Measurements from ENCODE around the gene DDX10.
"Not testable (repeated sequence)": the region's sequence is repeated elsewhere in the genome, so short reads cannot be mapped to it uniquely, and the experiment has no call there.

DDX10 gene

DNA sequence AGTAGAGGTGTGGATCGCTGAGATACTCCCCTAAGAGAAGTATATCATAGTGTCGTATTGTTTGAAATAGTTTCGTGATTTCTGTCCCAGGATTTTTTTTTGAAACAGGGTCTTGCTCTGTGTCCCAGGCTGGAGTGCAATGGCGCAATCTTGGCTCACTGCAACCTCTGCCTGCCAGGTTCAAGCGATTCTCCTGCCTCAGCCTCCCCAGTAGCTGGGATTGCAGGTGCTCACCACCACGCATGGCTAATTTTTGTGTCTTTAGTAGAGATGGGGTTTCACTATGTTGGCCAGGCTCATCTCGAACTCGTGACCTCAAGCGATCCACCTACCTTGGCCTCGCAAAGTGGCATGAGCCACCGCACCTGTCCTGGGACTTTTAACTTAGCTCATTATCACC is 159.1 kb downstream of the DDX10 start:
- DNase-seq (ENCODE audit: low read depth), result not testable (repeated sequence)

DNA sequence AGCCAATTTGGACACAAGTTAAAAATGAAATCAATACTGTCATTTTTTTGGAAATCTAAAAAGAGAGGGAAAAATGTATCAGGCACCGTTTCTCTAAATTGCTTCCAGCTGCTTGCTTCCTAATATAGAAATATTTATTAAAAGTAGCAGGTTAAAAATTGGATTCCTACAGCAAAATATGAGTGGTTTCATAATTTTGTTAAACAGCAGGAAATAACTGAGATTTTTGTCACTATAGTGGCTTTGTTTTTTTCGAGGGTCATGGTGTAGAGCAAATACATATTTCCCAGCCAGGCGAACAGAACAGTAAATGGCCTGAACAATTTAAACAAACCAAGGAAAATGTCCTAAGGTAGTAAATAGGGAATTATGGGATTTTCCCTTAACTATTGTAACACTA is 159.7 kb downstream of the DDX10 start:
- no peak for DNase-seq (ENCODE audit: low read depth)

DNA sequence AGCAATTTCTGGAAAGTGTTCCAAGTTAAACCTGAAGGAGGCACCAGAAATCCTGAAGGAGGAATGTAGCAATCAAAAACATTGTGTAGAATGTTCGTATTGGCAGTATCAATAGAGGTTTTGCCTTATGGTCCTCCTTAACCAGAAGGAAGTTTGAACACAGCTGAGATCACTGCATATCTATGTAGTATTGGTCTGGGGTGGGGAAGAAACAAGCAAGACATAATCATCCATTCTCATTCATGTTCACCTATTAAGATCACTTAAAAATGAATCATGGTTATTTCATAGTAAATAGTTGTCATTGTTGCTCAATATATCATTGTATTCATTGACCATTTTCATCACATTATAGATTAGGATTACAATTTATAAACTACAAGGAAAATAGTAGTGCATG is 160.5 kb downstream of the DDX10 start:
- no peak for DNase-seq (ENCODE audit: low read depth)

DNA sequence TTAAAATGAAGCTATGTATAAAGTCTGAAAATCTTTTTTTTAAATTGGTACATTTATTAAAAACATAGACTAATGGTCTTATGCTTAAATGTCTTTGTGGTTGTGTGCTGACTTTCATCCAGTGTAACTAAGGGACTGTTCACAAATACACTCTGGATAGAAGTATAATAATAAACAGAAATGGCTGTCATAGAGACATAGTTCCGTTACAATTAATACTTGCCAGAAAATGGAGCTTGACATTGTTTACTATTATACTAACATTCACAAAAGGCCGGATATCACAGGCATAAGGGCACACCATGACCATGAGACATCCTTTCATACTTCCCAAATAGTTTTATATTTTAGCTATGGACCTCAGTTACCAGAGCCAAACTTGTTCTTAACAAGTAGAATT is 161.3 kb downstream of the DDX10 start:
- DNase-seq (ENCODE audit: low read depth), result no peak

DNA sequence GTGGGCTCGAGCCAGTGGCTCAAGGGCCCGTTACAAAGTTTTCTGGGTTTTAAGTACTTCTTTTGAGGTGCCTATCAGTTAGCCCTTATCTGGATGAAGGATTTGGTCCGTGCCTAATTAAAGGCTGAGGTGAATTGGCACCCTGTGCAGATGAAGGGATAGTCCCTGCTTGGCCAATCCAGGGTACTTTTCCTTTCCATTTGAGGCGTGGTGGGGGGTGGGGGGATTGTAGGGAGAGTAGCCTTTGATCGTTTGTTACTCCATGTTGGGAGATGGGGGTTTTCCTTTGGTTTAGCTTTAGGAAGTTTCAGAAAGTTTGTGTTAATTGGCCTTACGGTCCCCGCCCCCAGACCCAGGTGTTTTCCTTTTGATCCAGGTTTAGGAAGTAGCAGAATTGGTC is 170.8 kb downstream of the DDX10 start:
- DNase-seq (ENCODE audit: low read depth), result no peak

DNA sequence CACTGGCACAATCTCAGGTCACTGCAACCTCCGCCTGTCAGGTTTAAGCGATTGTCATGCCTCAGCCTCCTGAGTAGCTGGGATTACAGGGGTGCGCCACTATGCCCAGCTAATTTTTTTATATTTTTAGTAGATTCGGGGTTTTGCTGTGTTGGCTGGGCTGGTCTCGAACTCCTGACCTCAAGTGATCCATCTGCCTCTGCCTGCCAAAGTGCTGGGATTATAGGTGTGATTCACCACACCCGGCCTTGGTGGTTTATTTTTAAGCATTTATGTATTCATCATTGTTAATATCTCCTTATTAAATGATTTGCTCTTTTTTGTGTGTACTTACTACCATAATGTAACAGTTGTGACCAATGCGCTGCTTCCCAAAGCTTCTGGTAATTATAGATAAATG is 171.7 kb downstream of the DDX10 start:
- DNase-seq (ENCODE audit: low read depth), result no peak

DNA sequence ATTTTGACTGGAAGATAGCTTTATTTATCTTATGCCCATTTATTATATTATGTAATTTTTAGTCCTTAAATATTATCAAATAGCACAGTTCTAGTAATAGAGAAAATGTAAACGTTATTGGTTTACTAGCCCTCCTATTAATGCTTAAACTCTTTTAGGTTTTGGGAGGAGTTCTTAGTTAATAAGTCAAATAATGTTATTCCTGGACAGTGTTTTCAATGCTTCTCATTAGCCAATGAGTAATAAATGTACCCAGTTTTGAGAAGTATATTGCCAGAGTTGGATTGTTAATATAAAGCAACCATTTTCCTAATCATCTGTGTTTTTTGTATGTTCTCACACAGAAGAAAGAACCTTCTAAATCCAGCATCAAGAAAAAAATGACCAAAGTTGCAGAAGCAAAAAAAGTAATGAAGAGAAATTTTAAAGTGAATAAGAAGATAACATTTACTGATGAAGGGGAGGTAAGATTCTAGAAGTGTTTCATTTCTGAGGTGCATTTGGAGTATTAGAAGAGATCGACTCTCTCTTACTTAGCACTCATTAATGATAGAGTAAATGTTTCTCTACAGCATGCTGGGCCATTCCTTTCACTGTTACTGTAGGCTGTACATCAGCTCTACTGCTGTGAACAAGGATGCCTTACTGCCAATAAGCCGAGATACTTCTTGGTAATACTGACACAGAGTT is 173.4 kb downstream of the DDX10 start:
- no peak for DNase-seq (ENCODE audit: low read depth)

DNA sequence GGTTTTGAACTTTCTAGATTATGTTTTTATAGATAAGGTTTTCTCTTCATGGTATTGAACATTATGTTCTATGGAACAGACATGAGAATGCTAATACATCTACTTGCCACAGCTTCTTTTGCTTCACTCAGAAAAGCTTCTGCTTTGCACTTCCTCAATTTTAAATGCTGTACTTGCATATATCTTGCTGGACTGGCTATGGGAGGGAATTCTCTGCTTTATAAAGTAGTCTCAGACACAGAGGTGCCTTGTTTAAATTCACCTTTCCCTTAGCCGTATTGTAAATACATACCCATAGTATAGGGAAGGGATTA is 173.9 kb downstream of the DDX10 start:
- DNase-seq (ENCODE audit: low read depth), result no peak

DNA sequence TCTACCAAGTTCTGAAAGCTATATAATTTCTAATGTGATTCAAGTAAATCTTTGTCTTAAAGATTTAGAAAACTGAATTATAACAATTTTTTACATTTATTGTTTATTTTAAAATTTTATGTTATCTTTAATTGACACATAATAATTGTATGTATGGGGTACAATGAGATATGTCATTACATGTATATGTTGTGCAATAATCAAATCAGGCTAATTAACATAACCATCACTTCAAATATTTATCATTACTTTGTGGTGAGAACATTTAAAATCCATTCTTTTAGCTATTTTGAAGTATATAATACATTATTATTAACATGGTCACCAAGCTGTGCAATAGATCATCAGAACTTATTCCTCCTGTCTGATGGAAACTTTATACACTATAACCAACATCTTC is 181.1 kb downstream of the DDX10 start:
- DNase-seq (ENCODE audit: low read depth), result no peak

DNA sequence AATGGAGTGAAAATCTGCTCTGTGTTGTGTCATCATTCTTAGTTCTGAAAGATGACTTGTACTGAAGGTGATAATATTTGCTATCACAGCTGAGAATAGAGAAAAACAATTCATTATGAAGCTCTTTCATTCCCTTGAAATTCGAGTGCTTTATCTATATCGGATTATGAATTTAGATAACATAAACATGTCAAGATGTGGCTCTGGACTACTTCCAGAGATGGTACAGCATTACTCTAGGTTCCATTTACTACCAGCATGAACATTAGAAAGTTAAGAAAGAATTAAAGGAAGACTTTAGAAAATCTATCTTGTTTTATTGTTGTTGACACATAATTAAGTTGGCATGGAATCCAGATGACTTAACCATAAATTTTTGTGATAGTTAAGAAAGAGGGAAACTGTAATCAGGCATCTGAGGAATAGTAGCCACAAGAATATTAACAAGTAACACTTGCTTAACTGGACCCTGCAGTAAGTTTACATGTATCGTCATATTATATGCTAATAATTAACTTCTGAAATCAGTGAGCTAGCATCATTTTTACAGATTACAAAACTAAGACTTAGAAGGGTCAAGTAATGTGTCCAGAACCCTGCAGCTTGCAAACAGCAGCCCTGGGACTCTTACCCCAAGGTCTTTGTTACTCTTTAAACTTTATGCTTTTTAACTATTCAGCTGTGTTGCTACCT is 182.6 kb downstream of the DDX10 start:
- DNase-seq (ENCODE audit: low read depth), result no peak

DNA sequence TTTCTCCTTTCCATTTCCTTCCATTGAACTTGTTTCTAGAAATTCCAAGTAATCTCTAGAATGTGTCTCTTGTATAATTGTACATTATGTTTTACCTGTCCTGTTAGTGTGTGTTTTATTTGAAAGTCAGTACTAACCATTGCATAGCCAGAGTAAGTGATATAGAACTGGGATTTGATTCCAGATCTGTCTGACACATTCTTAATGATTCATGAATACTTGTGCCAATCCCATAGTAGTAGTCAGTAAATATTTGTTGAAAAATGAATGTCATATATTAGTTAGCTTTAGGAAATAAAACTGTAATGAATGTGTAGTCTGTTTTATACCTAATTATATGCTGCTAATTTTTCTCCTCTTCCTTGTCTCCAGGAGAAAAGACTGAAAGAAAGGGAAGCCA is 186.9 kb downstream of the DDX10 start:
- no peak for DNase-seq (ENCODE audit: low read depth)

DNA sequence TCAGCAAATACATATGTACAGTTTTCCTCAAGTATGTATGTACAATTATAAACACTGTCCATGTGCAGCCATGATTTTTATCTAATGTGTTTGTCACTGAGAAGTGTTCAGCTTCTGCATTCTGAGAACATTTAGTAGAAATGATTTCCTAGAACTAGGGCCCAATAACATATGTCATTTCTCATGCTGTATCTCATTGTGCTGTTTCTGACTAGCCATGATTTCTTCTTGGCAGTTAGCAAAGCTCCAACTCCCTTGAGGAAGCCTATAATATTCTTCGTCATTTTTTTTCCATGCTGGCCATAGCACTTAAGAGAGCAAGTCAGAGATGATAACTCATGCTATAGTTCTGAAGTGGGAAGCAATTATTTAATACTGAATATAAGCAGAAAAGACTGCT is 187.8 kb downstream of the DDX10 start:
- no peak for DNase-seq (ENCODE audit: low read depth)

DNA sequence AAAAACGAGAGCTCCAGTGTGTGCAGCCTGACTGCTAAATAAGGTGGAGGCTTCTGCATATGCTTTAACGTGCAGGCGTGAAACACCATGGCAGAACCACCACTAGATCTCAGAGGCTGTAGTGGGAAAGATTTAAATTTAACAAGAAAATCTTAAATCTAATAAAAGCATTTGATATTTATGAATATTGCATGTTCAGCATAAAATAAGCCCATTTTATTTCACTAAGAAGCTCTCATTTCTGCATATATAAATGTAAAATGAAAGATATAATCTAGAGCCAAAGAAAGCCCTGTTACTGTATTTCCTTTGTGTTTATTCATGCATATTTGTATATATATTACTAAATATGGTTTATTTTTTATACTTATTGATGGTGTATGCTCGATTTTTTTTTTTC is 188.3 kb downstream of the DDX10 start:
- DNase-seq (ENCODE audit: low read depth), result no peak

DNA sequence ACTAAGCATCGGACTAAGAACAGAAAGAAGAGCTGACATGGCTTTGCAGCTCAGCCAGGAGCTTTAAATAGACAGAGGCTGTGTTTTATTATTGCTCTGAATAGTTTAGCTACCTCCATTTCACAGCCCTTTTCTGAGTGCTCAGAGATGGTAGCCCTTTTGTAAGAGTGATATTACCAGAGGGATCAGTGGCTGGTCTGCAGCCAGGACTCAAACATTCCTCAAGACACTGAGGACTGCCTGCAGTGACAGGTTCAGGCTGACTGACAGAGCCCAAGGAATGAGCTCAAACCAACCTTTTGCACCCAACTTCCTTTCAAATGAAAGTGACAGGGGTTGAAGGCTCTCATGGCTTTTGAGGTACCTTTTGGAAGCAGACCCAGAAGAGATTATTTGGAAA is 189.0 kb downstream of the DDX10 start:
- DNase-seq (ENCODE audit: low read depth), result no peak

DNA sequence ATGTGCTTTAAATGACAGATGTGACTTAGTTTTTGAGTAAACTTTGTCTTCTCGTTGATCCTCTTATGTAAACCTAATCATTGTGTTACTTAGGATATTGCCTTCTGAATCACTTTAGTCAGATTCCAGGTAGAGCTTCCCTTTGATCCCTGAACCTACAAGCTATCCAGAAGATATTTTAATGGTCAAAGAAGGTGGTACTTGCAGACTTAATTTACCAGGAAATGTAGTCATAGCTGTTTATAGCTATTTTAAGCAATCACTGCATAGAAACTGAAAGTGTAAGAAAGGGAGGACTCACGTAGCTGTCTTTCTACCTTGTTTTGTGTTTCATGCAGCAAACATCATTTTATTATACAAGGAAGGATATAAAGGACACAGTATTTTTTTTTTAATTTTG is 189.5 kb downstream of the DDX10 start:
- DNase-seq (ENCODE audit: low read depth), result no peak

DNA sequence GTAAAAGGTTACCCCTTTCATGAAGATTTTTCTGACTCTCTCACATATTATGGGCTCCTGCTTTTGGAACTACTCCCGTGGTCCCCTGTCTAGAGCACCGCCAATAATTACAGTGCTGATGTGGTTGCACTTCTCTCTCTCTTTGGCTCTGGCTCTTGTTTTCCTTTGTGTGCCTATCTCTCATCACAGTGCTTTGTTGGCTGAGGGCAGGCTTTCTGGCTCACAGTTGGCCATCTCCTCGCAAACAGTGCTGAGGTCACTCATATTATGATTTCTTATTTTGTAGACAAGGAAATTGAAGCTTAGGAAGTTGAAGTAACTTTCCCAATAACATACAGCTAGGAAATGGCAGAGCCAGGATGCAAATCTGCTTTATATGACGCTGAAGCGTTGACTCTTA is 192.5 kb downstream of the DDX10 start:
- DNase-seq (ENCODE audit: low read depth), result no peak

DNA sequence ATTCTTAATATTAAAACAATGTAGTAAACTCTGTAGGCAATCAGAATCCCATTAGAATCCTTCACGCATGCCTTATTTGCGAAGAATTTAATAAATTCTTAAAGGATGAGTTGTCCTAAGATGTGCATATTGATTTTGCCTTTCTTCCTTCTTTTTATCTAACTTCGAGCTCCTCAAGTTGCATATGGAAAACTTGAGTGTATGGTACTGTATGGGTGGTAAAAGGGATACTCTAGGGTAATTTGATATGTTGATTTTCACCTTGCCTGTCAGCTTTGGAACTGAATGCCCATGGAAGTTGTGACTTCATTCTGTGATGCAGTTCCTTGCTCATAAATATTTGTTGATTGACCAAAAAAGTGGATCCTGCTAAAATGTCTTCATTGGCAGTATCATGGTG is 193.8 kb downstream of the DDX10 start:
- no peak for DNase-seq (ENCODE audit: low read depth)

DNA sequence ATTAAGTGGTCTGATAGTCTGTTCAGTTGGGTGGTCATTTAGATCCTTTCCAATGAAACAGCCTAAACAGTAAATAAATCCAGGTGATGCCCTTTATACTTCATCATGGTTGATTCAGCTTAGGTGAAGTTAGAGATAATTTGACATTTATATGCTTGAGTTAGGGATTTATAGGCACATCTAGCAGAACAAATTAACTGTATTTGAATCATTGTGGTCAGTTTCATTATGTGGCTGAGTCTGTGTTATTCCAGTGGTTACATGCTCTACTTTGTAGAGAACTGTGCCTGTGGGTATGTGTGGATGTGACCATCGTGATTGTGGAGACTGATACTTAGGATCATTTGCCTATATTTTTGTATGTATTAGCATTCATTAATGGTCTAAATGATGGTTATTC is 194.6 kb downstream of the DDX10 start:
- DNase-seq (ENCODE audit: low read depth), result no peak

DNA sequence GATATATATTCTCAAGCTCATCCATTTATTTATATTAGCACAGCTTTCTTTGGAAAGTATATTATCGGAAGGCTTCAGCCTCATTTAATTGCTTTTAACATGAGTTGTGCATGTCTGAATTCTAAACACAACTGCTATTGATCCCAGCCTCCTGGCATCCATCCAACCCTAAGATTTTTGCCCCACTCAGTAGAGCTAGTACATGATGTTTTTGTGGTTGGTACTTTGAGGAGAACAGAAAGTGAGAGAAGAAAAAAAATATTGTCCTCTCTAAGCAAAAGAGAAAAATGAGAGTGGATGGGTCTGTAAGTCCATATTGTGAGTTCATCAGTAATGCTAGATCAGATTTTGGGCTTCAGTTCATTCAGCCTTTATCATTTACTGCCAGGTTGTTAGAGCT is 198.7 kb downstream of the DDX10 start:
- DNase-seq (ENCODE audit: low read depth), result no peak

DNA sequence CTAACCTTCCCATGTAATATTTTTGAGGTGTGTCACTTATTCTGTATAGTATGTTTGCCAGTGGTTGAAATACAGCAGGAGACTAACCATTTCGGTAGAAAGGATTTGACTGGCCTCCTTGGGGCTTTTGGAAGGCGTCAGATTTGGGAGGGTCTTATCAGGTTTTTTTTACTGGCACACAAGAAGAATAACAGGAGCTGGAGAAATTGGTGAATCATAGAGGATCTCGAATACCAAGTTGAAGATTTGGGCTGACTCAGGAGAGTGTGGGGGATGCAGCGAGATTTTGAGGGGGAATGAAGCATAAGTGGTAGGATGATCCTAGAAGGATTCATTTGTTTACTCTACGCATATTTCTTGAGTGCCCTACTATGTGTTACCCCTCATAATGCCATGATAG is 200.5 kb downstream of the DDX10 start:
- DNase-seq (ENCODE audit: low read depth), result no peak

DNA sequence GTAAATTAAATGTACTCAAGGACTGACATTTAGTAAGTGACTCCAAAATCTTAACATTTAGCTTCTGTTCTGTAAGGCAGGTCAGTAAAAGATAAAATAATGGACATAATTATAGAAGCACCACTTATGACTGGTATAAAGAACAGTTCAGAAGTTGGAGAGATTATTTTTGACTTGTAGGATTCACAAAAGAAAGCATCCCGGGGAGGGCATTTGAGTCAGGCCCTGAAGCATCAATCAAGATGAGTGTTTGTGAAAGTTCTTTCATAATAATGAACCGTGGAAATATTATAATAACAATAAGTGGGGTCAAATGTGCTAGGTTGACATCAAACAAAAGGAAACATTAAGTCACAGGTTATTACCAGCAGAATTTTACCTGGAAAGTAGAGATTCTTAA is 201.9 kb downstream of the DDX10 start:
- DNase-seq (ENCODE audit: low read depth), result no peak

DNA sequence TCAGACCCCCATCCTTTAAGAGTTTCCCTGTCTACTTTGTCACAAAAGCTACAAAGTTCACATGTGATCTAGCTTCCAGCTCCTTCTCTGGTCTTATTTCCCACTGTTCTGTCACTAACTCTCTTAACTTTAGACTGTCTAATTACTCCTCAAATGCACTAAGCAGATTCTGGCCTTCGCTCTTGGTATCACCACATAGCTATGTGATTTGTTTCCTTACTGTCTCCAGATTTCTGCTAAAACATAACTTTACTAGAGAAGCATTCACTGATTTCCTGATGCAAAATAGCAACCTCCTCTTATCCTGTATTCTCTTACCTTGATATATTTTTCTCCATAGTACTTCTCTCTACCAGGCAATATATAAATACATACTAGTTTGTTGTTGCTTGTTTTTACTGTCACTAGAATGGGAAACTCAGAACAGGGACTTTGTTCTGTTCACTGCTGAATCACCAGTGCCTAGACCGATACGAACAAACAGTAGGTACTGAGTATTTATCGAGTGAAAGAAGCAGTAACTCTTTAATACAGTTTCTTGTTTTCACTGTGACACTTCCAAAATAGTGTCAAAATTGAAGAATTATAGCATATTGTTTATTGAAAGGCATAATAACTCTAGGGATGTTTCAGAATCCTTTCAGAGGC is 205.6 kb downstream of the DDX10 start:
- DNase-seq (ENCODE audit: low read depth), result peak; percentile 51

DNA sequence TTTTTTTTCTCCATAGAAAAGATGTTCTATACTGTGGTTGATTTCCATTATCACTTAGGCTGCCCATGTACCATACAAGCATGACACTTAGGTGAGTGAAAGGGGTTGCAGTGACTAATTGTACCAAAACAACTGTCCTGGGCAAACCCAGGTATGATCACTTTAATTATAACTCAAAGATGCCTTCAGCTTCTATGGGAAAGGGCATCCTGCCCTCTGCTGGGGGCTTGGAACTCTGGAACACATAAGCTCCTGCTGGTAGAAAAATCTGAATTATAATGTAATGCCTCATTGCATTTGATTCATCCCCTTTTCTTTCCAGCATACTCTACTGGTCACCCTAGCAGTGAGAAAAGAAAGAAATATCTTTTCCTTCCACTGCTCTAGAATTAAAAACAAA is 206.3 kb downstream of the DDX10 start:
- peak; percentile 47 for DNase-seq (ENCODE audit: low read depth)

DNA sequence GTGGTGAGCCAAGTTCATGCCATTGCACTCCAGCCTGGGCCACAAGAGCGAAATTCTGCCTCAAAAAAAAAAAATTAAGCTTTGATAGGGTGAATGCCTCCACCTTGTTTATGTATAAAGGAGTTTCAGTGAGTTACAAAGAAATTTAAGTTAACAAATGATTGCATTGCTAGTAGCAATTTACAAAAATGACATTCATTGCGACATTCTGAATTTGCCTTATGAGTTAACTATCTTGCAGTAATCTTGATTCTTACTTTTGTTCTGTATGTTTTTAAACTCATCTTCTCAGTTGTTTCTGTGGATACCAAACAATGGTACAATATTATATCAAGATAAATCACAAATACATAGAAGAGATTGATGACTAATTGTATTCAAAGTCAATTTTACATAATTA is 207.0 kb downstream of the DDX10 start:
- DNase-seq (ENCODE audit: low read depth), result no peak

Measured in fibroblast of gingiva (primary cell).